Neural progenitor cell (in vitro differentiated cells): ENCODE data around the gene SPATA13. TPM values are rescaled to one million over a fixed set of nuclear protein-coding genes. Genes with fewer than 3 reads are reported as not detected.

Experiments used
- DNase-seq: peaks from one replicate; pipeline ENCODE4 v3.0.0-alpha.2; 2016; ENCODE audit warnings: low spot score
- H2AFZ ChIP-seq: fragments of 200-600 bp; sonication (generic); replicated peaks from 2 replicates; pipeline ENCODE4 v1.6.1; 2016; ENCODE audit warnings: antibody characterized with exemption
- H3F3A ChIP-seq: fragments of 200-600 bp; sonication (generic); 2 replicates; pipeline ENCODE4 v1.6.1; 2016; ENCODE audit warnings: antibody characterized with exemption, low read depth
- H3K27ac ChIP-seq: fragments of 200-600 bp; sonication (generic); 2 replicates; pipeline ENCODE4 v1.5.1; 2016; ENCODE audit warnings: mild to moderate bottlenecking
- H3K27me3 ChIP-seq: fragments of 200-600 bp; sonication (generic); 2 replicates; pipeline ENCODE4 v1.6.1; 2016; ENCODE audit warnings: mild to moderate bottlenecking, moderate library complexity
- H3K36me3 ChIP-seq: fragments of 200-600 bp; sonication (generic); 2 replicates; pipeline ENCODE4 v1.5.1; 2016
- H3K4me1 ChIP-seq: fragments of 200-600 bp; sonication (generic); 2 replicates; pipeline ENCODE4 v1.6.1; 2016; ENCODE audit warnings: mixed run types
- H3K4me2 ChIP-seq: fragments of 200-600 bp; sonication (generic); 2 replicates; pipeline ENCODE4 v1.6.1; 2016
- H3K4me3 ChIP-seq: fragments of 200-600 bp; sonication (generic); 2 replicates; pipeline ENCODE4 v1.5.1; 2016
- H3K79me2 ChIP-seq: fragments of 200-600 bp; sonication (generic); 2 replicates; pipeline ENCODE4 v1.6.1; 2016; ENCODE audit warnings: low read depth
- H3K9ac ChIP-seq: fragments of 200-600 bp; sonication (generic); 2 replicates; pipeline ENCODE4 v1.6.1; 2016
- H3K9me3 ChIP-seq: fragments of 200-600 bp; sonication (generic); 2 replicates; pipeline ENCODE4 v1.5.1; 2016; ENCODE audit warnings: low read depth
- H4K20me1 ChIP-seq: fragments of 200-600 bp; sonication (generic); 2 replicates; pipeline ENCODE4 v1.6.1; 2016; ENCODE audit warnings: low read depth
- H3K27ac Mint-ChIP-seq: 3 replicates; pipeline ENCODE4 v1.8.0; 2021; ENCODE audit warnings: mixed read lengths
- H3K27me3 Mint-ChIP-seq: 2 replicates; pipeline ENCODE4 v1.8.0; 2022; ENCODE audit warnings: low read depth, mild to moderate bottlenecking, inconsistent platforms, moderate library complexity, mixed read lengths; ENCODE audit not compliant: insufficient read depth
- H3K36me3 Mint-ChIP-seq: 3 replicates; pipeline ENCODE4 v1.8.0; 2021; ENCODE audit warnings: mixed read lengths
- H3K4me1 Mint-ChIP-seq: 3 replicates; pipeline ENCODE4 v1.8.0; 2021; ENCODE audit warnings: mixed read lengths
- H3K4me3 Mint-ChIP-seq: 3 replicates; pipeline ENCODE4 v1.8.0; 2021; ENCODE audit warnings: mild to moderate bottlenecking, moderate library complexity, mixed read lengths
- H3K9me3 Mint-ChIP-seq: 3 replicates; pipeline ENCODE4 v1.8.0; 2020; ENCODE audit warnings: mixed read lengths
- CTCF ChIP-seq: fragments of 200-600 bp; sonication (generic); IDR thresholded peaks from 2 replicates; pipeline ENCODE4 v1.5.1; 2017; ENCODE audit warnings: antibody characterized with exemption, mild to moderate bottlenecking
- EZH2 ChIP-seq: fragments of 200-600 bp; sonication (generic); IDR thresholded peaks from 2 replicates; pipeline ENCODE4 v1.6.1; 2017; ENCODE audit warnings: antibody characterized with exemption, mild to moderate bottlenecking, moderate library complexity
- EZH2phosphoT487 ChIP-seq: fragments of 200-600 bp; sonication (generic); IDR thresholded peaks from 2 replicates; pipeline ENCODE4 v1.6.1; 2017; ENCODE audit warnings: antibody characterized with exemption
- total RNA-seq: library from RNA; depleted of rRNA; stranded (reverse); fragments of >200 nt; gene quantifications from 2 replicates; pipeline ENCODE4 v1.2.3, GENCODE V29; 2015; ENCODE audit warnings: low replicate concordance

Gene SPATA13
- total RNA-seq, 1 donor from 2014 or later = 15.9 TPM

GRCh38 chr13:24269821-24270220 lies 109.3 kb downstream of the SPATA13 start:
- Mint-ChIP-seq H3K9me3 (no peaks in the 10 kb centered on the region), H3K27ac (no peak overlapping the region), H3K27me3 (peaks cover 4% of the 10 kb centered on the region), H3K4me3 (peak overlapping the region; percentile 2), H3K36me3 (peaks cover 5% of the 10 kb centered on the region), H3K4me1 (peaks cover 36% of the 10 kb centered on the region)
- Histone ChIP-seq H3K9ac (no peak overlapping the region), H3K4me3 (no peak overlapping the region), H2AFZ (no peak overlapping the region), H3K79me2 (no peaks in the 10 kb centered on the region), H3K27ac (no peak overlapping the region), H3K36me3 (no peaks in the 10 kb centered on the region), H3F3A (peaks cover 16% of the 10 kb centered on the region), H3K4me2 (no peak overlapping the region), H4K20me1 (peaks cover 6% of the 10 kb centered on the region), H3K27me3 (no peaks in the 10 kb centered on the region), H3K9me3 (no peaks in the 10 kb centered on the region), H3K4me1 (peaks cover 26% of the 10 kb centered on the region)
- TF ChIP-seq CTCF (no peak), EZH2 (no peak), EZH2phosphoT487 (no peak)
- no peak for DNase-seq

- DNase-seq = peak; percentile 47
Measured at GRCh38 chr13:24270639-24271141, 110.2 kb downstream of the SPATA13 start.

GRCh38 chr13:24271231-24271600 lies 110.7 kb downstream of the SPATA13 start:
- TF ChIP-seq EZH2 = no peak
- TF ChIP-seq CTCF = no peak
- no peak for TF ChIP-seq EZH2phosphoT487
- Histone ChIP-seq H3K27me3 (no peaks in the 10 kb centered on the region), H3K9me3 (no peaks in the 10 kb centered on the region), H3K4me2 (peak overlapping the region; percentile 25), H3K4me3 (no peak overlapping the region), H4K20me1 (peaks cover 6% of the 10 kb centered on the region), H3F3A (peaks cover 16% of the 10 kb centered on the region), H3K27ac (no peak overlapping the region), H3K36me3 (no peaks in the 10 kb centered on the region), H3K4me1 (peaks cover 28% of the 10 kb centered on the region), H2AFZ (no peak overlapping the region), H3K9ac (no peak overlapping the region), H3K79me2 (no peaks in the 10 kb centered on the region)
- Mint-ChIP-seq H3K4me1 (peaks cover 41% of the 10 kb centered on the region), H3K27me3 (peaks cover 4% of the 10 kb centered on the region), H3K27ac (no peak overlapping the region), H3K36me3 (peaks cover 5% of the 10 kb centered on the region), H3K9me3 (no peaks in the 10 kb centered on the region), H3K4me3 (no peak overlapping the region)
- DNase-seq = no peak

More at GRCh38 chr13:24270639-24271141, 110.2 kb downstream of the SPATA13 start:
- Histone ChIP-seq H3K79me2 (no peaks in the 10 kb centered on the region), H3K27me3 (no peaks in the 10 kb centered on the region), H2AFZ (no peak overlapping the region), H3K4me2 (peak overlapping the region; percentile 25), H3K4me1 (peaks cover 28% of the 10 kb centered on the region), H3K27ac (no peak overlapping the region), H3F3A (peaks cover 16% of the 10 kb centered on the region), H3K36me3 (no peaks in the 10 kb centered on the region), H3K4me3 (no peak overlapping the region), H3K9ac (no peak overlapping the region), H4K20me1 (peaks cover 6% of the 10 kb centered on the region), H3K9me3 (no peaks in the 10 kb centered on the region)
- TF ChIP-seq EZH2 = no peak
- no peak for TF ChIP-seq CTCF
- TF ChIP-seq EZH2phosphoT487 = no peak
- Mint-ChIP-seq H3K9me3 (no peaks in the 10 kb centered on the region), H3K36me3 (peaks cover 5% of the 10 kb centered on the region), H3K4me3 (peak overlapping the region; percentile 9), H3K27me3 (peaks cover 4% of the 10 kb centered on the region), H3K4me1 (peaks cover 41% of the 10 kb centered on the region), H3K27ac (peak overlapping the region; percentile 77)
